PC-9 (cell line): Measurements from ENCODE around the gene IL15. TPM values are rescaled to one million over a fixed set of nuclear protein-coding genes. Genes with fewer than 3 reads are reported as not detected.
"Not testable (repeated sequence)": the region's sequence is repeated elsewhere in the genome, so short reads cannot be mapped to it uniquely, and the experiment has no call there.

Source experiments
- BruUV-seq: library from RNA; stranded (reverse); fragments of 400-500 nt; replicated peaks from 2 replicates; lab custom pipeline; 2021; lab: Mats Ljungman, UMichigan
- CTCF ChIA-PET: fragments of 300-600 bp; sonication (Branson Sonifier 250); formaldehyde crosslinking; loops from one replicate; lab custom pipeline; 2022; ENCODE audit warnings: antibody characterized with exemption; lab: Charles Lee
- POLR2A ChIA-PET: fragments of 300-600 bp; sonication (Branson Sonifier 250); formaldehyde crosslinking; loops from one replicate; lab custom pipeline; 2022; ENCODE audit warnings: antibody characterized with exemption; ENCODE audit not compliant: unreplicated experiment; lab: Charles Lee
- DNase-seq, 2 experiments: peaks; one replicate each; pipeline versions ENCODE4 v3.0.0 to v3.0.0-alpha.2; 2015 to 2022; ENCODE audit warnings: mixed read lengths in 1 of 2
- H2AFZ ChIP-seq: fragments of 200-600 bp; sonication (generic); 2 replicates; pipeline ENCODE4 v1.8.1; 2017; ENCODE audit warnings: antibody characterized with exemption
- H3F3A ChIP-seq: fragments of 200-600 bp; sonication (generic); 2 replicates; pipeline ENCODE4 v1.8.1; 2017; ENCODE audit warnings: antibody characterized with exemption, mild to moderate bottlenecking, low read depth; ENCODE audit not compliant: insufficient read depth
- H3K27ac ChIP-seq: fragments of 200-600 bp; sonication (generic); 2 replicates; pipeline ENCODE4 v1.6.1; 2016; ENCODE audit warnings: mixed run types
- H3K27me3 ChIP-seq: fragments of 200-600 bp; sonication (generic); 2 replicates; pipeline ENCODE4 v1.6.1; 2016; ENCODE audit warnings: low read depth, mixed run types; ENCODE audit not compliant: insufficient read depth
- H3K36me3 ChIP-seq: fragments of 200-600 bp; sonication (generic); 2 replicates; pipeline ENCODE4 v1.6.1; 2016; ENCODE audit warnings: low read depth, mixed run types
- H3K4me1 ChIP-seq: fragments of 200-600 bp; sonication (generic); replicated peaks from 2 replicates; pipeline ENCODE4 v1.6.1; 2016; ENCODE audit warnings: mixed run types; ENCODE audit not compliant: insufficient read depth
- H3K4me2 ChIP-seq: fragments of 200-600 bp; sonication (generic); 2 replicates; pipeline ENCODE4 v1.6.1; 2017; ENCODE audit warnings: mixed run types
- H3K4me3 ChIP-seq: fragments of 200-600 bp; sonication (generic); 2 replicates; pipeline ENCODE4 v1.6.1; 2016; ENCODE audit warnings: mixed run types
- H3K79me2 ChIP-seq: fragments of 200-600 bp; sonication (generic); 2 replicates; pipeline ENCODE4 v1.6.1; 2017; ENCODE audit warnings: low read depth, mixed run types
- H3K9me2 ChIP-seq: fragments of 200-600 bp; sonication (generic); 2 replicates; pipeline ENCODE4 v1.8.1; 2017; ENCODE audit warnings: mild to moderate bottlenecking; ENCODE audit not compliant: insufficient read depth
- H3K9me3 ChIP-seq: fragments of 200-600 bp; sonication (generic); 2 replicates; pipeline ENCODE4 v1.8.1; 2016; ENCODE audit warnings: low read depth; ENCODE audit not compliant: insufficient read depth
- H4K20me1 ChIP-seq: fragments of 200-600 bp; sonication (generic); 2 replicates; pipeline ENCODE4 v1.8.1; 2017; ENCODE audit not compliant: insufficient read depth
- CTCF ChIP-seq: fragments of 200-600 bp; sonication (generic); conservative IDR thresholded peaks from 2 replicates; pipeline ENCODE4 v1.6.1; 2017; ENCODE audit warnings: mixed run types, antibody characterized with exemption, mild to moderate bottlenecking, moderate library complexity
- EZH2 ChIP-seq: fragments of 200-600 bp; sonication (generic); IDR thresholded peaks from 2 replicates; pipeline ENCODE4 v1.8.0; 2017; ENCODE audit warnings: antibody characterized with exemption, low read depth
- intact Hi-C: fragments of 100-400 bp; cut with micrococcal nuclease; formaldehyde crosslinking; loops from one replicate; pipeline ENCODE4 v1.10.0; 2022; ENCODE audit not compliant: unreplicated experiment
- total RNA-seq: library from RNA; stranded (reverse); gene quantifications from 2 replicates; pipeline ENCODE4 v1.2.3, GENCODE V29; 2021

Gene IL15
- total RNA-seq, 1 experiment from 2014 or later: 4.2 TPM

- CTCF ChIA-PET: no interaction called here
- H4K20me1 ChIP-seq: no peaks in the 10 kb centered on the region
- no peaks in the 10 kb centered on the region for H3K36me3 ChIP-seq
- no peak overlapping the region for H3K27ac ChIP-seq
- POLR2A ChIA-PET: no interaction called here
- no peaks in the 10 kb centered on the region for H3K9me3 ChIP-seq
- H3K9me2 ChIP-seq: no peaks in the 10 kb centered on the region
- no TSS peak for BruUV-seq
- H3K4me1 ChIP-seq: no peaks in the 10 kb centered on the region
- intact Hi-C loops: no loop called here
- H3F3A ChIP-seq: no peaks in the 10 kb centered on the region
- no peak overlapping the region for H2AFZ ChIP-seq
- DNase-seq: no peak
- TF ChIP-seq EZH2 (no peak), CTCF (no peak)
- no peaks in the 10 kb centered on the region for H3K79me2 ChIP-seq
- H3K27me3 ChIP-seq: no peaks in the 10 kb centered on the region
- H3K4me3 ChIP-seq: no peak overlapping the region
- no peak overlapping the region for H3K4me2 ChIP-seq
Measured at GRCh38 chr4:141610365-141610764, 26.0 kb upstream of the IL15 start.

- Histone ChIP-seq H3K9me2 (no peaks in the 10 kb centered on the region), H3K9me3 (no peaks in the 10 kb centered on the region), H3K79me2 (no peaks in the 10 kb centered on the region), H3K4me3 (no peak overlapping the region), H2AFZ (no peak overlapping the region), H3K4me1 (peaks cover 6% of the 10 kb centered on the region; the same call in 1 of the 2 replicates), H3K4me2 (no peak overlapping the region), H3K27me3 (no peaks in the 10 kb centered on the region), H4K20me1 (no peaks in the 10 kb centered on the region), H3K36me3 (no peaks in the 10 kb centered on the region), H3K27ac (no peak overlapping the region), H3F3A (no peaks in the 10 kb centered on the region)
- CTCF ChIA-PET: no interaction called here
- no TSS peak for BruUV-seq
- DNase-seq: no peak
- intact Hi-C loops: no loop called here
- TF ChIP-seq CTCF (no peak), EZH2 (no peak)
- POLR2A ChIA-PET: no interaction called here
Measured at GRCh38 chr4:141614878-141615586, 21.4 kb upstream of the IL15 start.

GRCh38 chr4:141615587-141615918 lies 20.8 kb upstream of the IL15 start:
- DNase-seq, H3K4me3 ChIP-seq, H3K79me2 ChIP-seq, intact Hi-C loops, CTCF ChIA-PET, H4K20me1 ChIP-seq, H3K36me3 ChIP-seq, POLR2A ChIA-PET, H3K4me1 ChIP-seq, H3F3A ChIP-seq, H3K9me2 ChIP-seq, H3K27me3 ChIP-seq, H3K27ac ChIP-seq, H2AFZ ChIP-seq, H3K9me3 ChIP-seq, BruUV-seq, H3K4me2 ChIP-seq: not testable (repeated sequence)

- Histone ChIP-seq H3K27ac (no peak overlapping the region), H3K9me2 (no peaks in the 10 kb centered on the region), H3K4me2 (no peak overlapping the region), H3K4me3 (no peak overlapping the region), H3K79me2 (no peaks in the 10 kb centered on the region), H3K27me3 (no peaks in the 10 kb centered on the region), H2AFZ (no peak overlapping the region), H3K9me3 (no peaks in the 10 kb centered on the region), H4K20me1 (no peaks in the 10 kb centered on the region), H3K4me1 (peaks cover 6% of the 10 kb centered on the region; the same call in 1 of the 2 replicates), H3F3A (no peaks in the 10 kb centered on the region), H3K36me3 (no peaks in the 10 kb centered on the region)
- BruUV-seq: no TSS peak
- no peak for TF ChIP-seq CTCF
- no peak for TF ChIP-seq EZH2
- intact Hi-C loops: no loop called here
- CTCF ChIA-PET: no interaction called here
- DNase-seq: no peak
- POLR2A ChIA-PET: no interaction called here
Measured at GRCh38 chr4:141620715-141621114, 15.7 kb upstream of the IL15 start.
